Prostate gland (tissue), 2 donors: Measurements from ENCODE around the gene TMEM218. TPM values are rescaled to one million over a fixed set of nuclear protein-coding genes. Genes with fewer than 3 reads are reported as not detected.

Source experiments
- DNase-seq: peaks from one replicate; pipeline ENCODE4 v3.0.0-alpha.2; 2019; ENCODE audit warnings: low spot score
- H3K27ac ChIP-seq, 2 donors: fragments of 200-600 bp; sonication (generic); 2 replicates each; pipeline ENCODE4 v1.5.1; 2017 to 2019
- H3K27me3 ChIP-seq: fragments of 200-600 bp; sonication (generic); replicated peaks from 2 replicates; pipeline ENCODE4 v1.5.1; 2019; ENCODE audit not compliant: insufficient read depth
- H3K36me3 ChIP-seq, 2 donors: fragments of 200-600 bp; sonication (generic); 1 replicate in 1 of 2; 2 replicates in 1 of 2; pipeline versions ENCODE4 v1.5.1 to v1.8.1; 2017 to 2019
- H3K4me1 ChIP-seq: fragments of 200-600 bp; sonication (generic); replicated peaks from 2 replicates; pipeline ENCODE4 v1.5.1; 2019
- H3K4me3 ChIP-seq, 2 donors: fragments of 200-600 bp; sonication (generic); 2 replicates each; pipeline ENCODE4 v1.5.1; 2017 to 2019
- H3K9me3 ChIP-seq: fragments of 200-600 bp; sonication (generic); 2 replicates; pipeline ENCODE4 v1.5.1; 2017
- POLR2A ChIP-seq: fragments of 450-650 bp; IDR thresholded peaks from one replicate; pipeline ENCODE4 v1.6.1; 2016; ENCODE audit warnings: antibody characterized with exemption, mild to moderate bottlenecking
- POLR2AphosphoS5 ChIP-seq: sonication (generic); formaldehyde crosslinking; IDR thresholded peaks from one replicate; pipeline ENCODE4 v1.6.1; 2017; ENCODE audit warnings: antibody characterized with exemption
- WGBS: methylation state at CpG from one replicate; pipeline ENCODE4 v1.1.5; 2018; 5-methylcytosine and 5-hydroxymethylcytosine counted together
- intact Hi-C: fragments of 100-400 bp; cut with DNase I; formaldehyde crosslinking; loops from one replicate; pipeline ENCODE4 v1.14.2; 2022
- total RNA-seq, 2 donors: library from RNA; depleted of rRNA; stranded (reverse); fragments of >200 nt; gene quantifications; one replicate each; pipeline ENCODE4 v1.1.0, GENCODE V29; 2016
- TF ChIP-seq, protein P1 (sequence below), 4 experiments: fragments of 200-600 bp in 2 of 4; fragments of 450-650 bp in 2 of 4; sonication (generic) in 2 of 4; IDR thresholded peaks; 1 replicate in 3 of 4; 2 replicates in 1 of 4; pipeline ENCODE4 v1.5.1; 2016 to 2019; ENCODE audit warnings: antibody characterized with exemption in 4 of 4, mild to moderate bottlenecking in 2 of 4, moderate library complexity in 2 of 4

Gene TMEM218
- total RNA-seq, 2 donors from 2014 or later: 17.7 to 33.5 TPM

GRCh38 chr11:125075242-125075625 lies 36.2 kb downstream of the TMEM218 start:
- intact Hi-C loops: no loop called here
- Histone ChIP-seq H3K36me3 (no peaks in the 10 kb centered on the region), H3K27me3 (no peaks in the 10 kb centered on the region), H3K4me3 (no peak overlapping the region), H3K9me3 (no peaks in the 10 kb centered on the region), H3K27ac (no peak overlapping the region), H3K4me1 (no peaks in the 10 kb centered on the region)
- TF ChIP-seq, protein P1, sequence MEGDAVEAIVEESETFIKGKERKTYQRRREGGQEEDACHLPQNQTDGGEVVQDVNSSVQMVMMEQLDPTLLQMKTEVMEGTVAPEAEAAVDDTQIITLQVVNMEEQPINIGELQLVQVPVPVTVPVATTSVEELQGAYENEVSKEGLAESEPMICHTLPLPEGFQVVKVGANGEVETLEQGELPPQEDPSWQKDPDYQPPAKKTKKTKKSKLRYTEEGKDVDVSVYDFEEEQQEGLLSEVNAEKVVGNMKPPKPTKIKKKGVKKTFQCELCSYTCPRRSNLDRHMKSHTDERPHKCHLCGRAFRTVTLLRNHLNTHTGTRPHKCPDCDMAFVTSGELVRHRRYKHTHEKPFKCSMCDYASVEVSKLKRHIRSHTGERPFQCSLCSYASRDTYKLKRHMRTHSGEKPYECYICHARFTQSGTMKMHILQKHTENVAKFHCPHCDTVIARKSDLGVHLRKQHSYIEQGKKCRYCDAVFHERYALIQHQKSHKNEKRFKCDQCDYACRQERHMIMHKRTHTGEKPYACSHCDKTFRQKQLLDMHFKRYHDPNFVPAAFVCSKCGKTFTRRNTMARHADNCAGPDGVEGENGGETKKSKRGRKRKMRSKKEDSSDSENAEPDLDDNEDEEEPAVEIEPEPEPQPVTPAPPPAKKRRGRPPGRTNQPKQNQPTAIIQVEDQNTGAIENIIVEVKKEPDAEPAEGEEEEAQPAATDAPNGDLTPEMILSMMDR (IDR thresholded peaks at IDR 0.05): no peak
- TF ChIP-seq POLR2A (no peak), POLR2AphosphoS5 (no peak)
- 91% methylated on average over 7 of the region's 7 CpGs for WGBS
- no peak for DNase-seq

DNA sequence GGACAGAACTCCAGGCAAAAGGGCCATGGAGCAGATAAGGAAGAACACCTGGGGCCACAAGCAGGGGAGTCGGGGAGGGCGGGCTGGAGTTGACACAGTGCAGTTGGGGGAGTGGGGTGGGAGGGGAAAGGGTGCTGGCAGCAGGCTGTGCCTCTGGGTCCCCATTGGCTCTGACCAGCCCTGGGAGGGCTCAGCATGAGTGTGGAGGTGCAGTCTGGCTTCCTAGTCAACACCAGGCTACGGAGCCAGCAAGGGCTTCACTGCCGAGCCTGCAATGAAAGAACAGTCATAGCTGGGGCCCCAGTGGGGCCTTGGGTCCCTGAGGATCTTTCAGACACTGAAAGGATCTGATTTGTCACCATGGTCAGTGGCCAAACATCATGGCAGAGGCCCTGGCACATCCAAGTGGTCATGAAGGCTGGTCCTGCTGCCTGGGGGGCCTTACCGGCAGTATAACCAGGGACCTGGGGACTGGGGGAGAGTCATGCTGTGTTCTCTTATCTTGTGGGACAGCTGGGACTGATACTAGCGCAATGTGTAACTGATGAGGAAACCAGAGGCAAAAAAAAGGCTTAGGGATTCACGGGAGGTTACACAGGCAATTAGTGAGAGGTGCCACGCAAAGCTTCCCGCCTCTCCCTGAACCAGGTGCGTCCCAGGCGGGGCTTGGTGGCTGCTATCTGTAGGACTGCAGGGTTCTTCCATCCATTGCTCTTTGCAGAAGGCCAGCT lies 36.8 kb downstream of the TMEM218 start:
- WGBS: 89% methylated on average over 11 of the region's 11 CpGs
- intact Hi-C loops: no loop called here
- H3K4me3 ChIP-seq: no peak overlapping the region
- no peak overlapping the region for H3K27ac ChIP-seq
- DNase-seq: no peak
- TF ChIP-seq POLR2AphosphoS5 (no peak), POLR2A (no peak)
- TF ChIP-seq, protein P1 (IDR thresholded peaks at IDR 0.05): no peak
- no peaks in the 10 kb centered on the region for H3K36me3 ChIP-seq
- H3K4me1 ChIP-seq: no peaks in the 10 kb centered on the region
- H3K9me3 ChIP-seq: no peaks in the 10 kb centered on the region
- no peaks in the 10 kb centered on the region for H3K27me3 ChIP-seq

- intact Hi-C loops: no loop called here
- Histone ChIP-seq H3K4me1 (no peaks in the 10 kb centered on the region), H3K9me3 (no peaks in the 10 kb centered on the region), H3K36me3 (no peaks in the 10 kb centered on the region), H3K4me3 (no peak overlapping the region), H3K27me3 (no peaks in the 10 kb centered on the region), H3K27ac (no peak overlapping the region)
- DNase-seq: no peak
- WGBS: 69% methylated on average over 19 of the region's 19 CpGs
- TF ChIP-seq, protein P1 (IDR thresholded peaks at IDR 0.05): no peak
- TF ChIP-seq POLR2A: no peak
- no peak for TF ChIP-seq POLR2AphosphoS5
Measured at GRCh38 chr11:125073616-125074483, 37.6 kb downstream of the TMEM218 start.

GRCh38 chr11:125072961-125073590 lies 38.4 kb downstream of the TMEM218 start:
- H3K36me3 ChIP-seq: no peaks in the 10 kb centered on the region
- DNase-seq: no peak
- no peaks in the 10 kb centered on the region for H3K4me1 ChIP-seq
- H3K27me3 ChIP-seq: no peaks in the 10 kb centered on the region
- intact Hi-C loops: no loop called here
- H3K27ac ChIP-seq: no peak overlapping the region
- TF ChIP-seq, protein P1 (IDR thresholded peaks at IDR 0.05): no peak
- TF ChIP-seq POLR2A: no peak
- TF ChIP-seq POLR2AphosphoS5: no peak
- H3K4me3 ChIP-seq: no peak overlapping the region
- 97% methylated on average over 12 of the region's 12 CpGs for whole genome bisulfite sequencing
- no peaks in the 10 kb centered on the region for H3K9me3 ChIP-seq
